ENCODE data around the gene MZT1. TPM values are rescaled to one million over a fixed set of nuclear protein-coding genes. Genes with fewer than 3 reads are reported as not detected.

MZT1 gene
- total and polyA plus RNA-seq, 2 experiments from 2014 or later: 22.9 to 31.1 TPM

- no peaks in the 10 kb centered on the region for H3K9me2 ChIP-seq (ENCODE audit: insufficient read depth)
- in situ Hi-C loops (cut with MboI): no loop called here
These were observed 10.7 kb downstream of the MZT1 start for GRCh38 chr13:72716776-72717175.

GRCh38 chr13:72700509-72700908 is 26.9 kb downstream of the MZT1 start:
- 100% methylated on average over 1 of the region's 1 CpG for WGBS, 2 experiments (ENCODE audit: low coverage in 1 of 2, low lambda C conversion rate in 2 of 2, missing lambda C conversion rate in 2 of 2)
- in situ Hi-C loops (cut with MboI): no loop called here

More at GRCh38 chr13:72716776-72717175, 10.7 kb downstream of the MZT1 start:
- Histone ChIP-seq H3F3A (ENCODE audit: insufficient read depth) (no peaks in the 10 kb centered on the region), H3K4me2 (ENCODE audit: unreplicated experiment) (no peak overlapping the region), H3K36me3 (ENCODE audit: low read depth) (peaks cover 20% of the 10 kb centered on the region; the same call in 1 of the 2 replicates), H2AFZ (no peak overlapping the region), H3K4me3 (no peak overlapping the region), H3K27me3 (replicated peaks; ENCODE audit: insufficient read depth) (no peaks in the 10 kb centered on the region), H3K4me1 (ENCODE audit: insufficient read depth) (no peaks in the 10 kb centered on the region), H3K9ac (no peak overlapping the region), H4K20me1 (ENCODE audit: insufficient read depth) (peaks cover 4% of the 10 kb centered on the region; the same call in 1 of the 2 replicates), H3K9me3 (ENCODE audit: low read depth) (no peaks in the 10 kb centered on the region), H3K27ac (no peak overlapping the region), H3K79me2 (ENCODE audit: insufficient read depth) (peaks cover 90% of the 10 kb centered on the region)
- DNase-seq: no peak
- no peak for TF ChIP-seq EZH2phosphoT487 (IDR thresholded peaks at IDR 0.05; ENCODE audit: insufficient read depth, low read depth)
- no peak for TF ChIP-seq EZH2 (IDR thresholded peaks at IDR 0.05; ENCODE audit: insufficient read depth, poor library complexity, severe bottlenecking)
- 63 to 64% methylated on average over 3 of the region's 3 CpGs for WGBS, 2 experiments (ENCODE audit: low coverage in 1 of 2, low lambda C conversion rate in 2 of 2, missing lambda C conversion rate in 2 of 2)

GRCh38 chr13:72698164-72698563 is 29.3 kb downstream of the MZT1 start:
- H3K27me3 ChIP-seq (replicated peaks; ENCODE audit: insufficient read depth): no peaks in the 10 kb centered on the region
- no peaks in the 10 kb centered on the region for H3K36me3 ChIP-seq (ENCODE audit: low read depth)
- H2AFZ ChIP-seq: no peak overlapping the region
- TF ChIP-seq EZH2 (IDR thresholded peaks at IDR 0.05; ENCODE audit: insufficient read depth, poor library complexity, severe bottlenecking): no peak
- no peak for TF ChIP-seq EZH2phosphoT487 (IDR thresholded peaks at IDR 0.05; ENCODE audit: insufficient read depth, low read depth)
- no peak overlapping the region for H3K4me2 ChIP-seq (ENCODE audit: unreplicated experiment)
- WGBS, 2 experiments (ENCODE audit: low coverage in 1 of 2, low lambda C conversion rate in 2 of 2, missing lambda C conversion rate in 2 of 2): 16 to 25% methylated on average over 2 of the region's 2 CpGs
- in situ Hi-C loops (cut with MboI): no loop called here
- H4K20me1 ChIP-seq (ENCODE audit: insufficient read depth): no peaks in the 10 kb centered on the region
- no peak overlapping the region for H3K4me3 ChIP-seq
- no peak overlapping the region for H3K27ac ChIP-seq
- no peaks in the 10 kb centered on the region for H3K79me2 ChIP-seq (ENCODE audit: insufficient read depth)
- H3F3A ChIP-seq (ENCODE audit: insufficient read depth): no peaks in the 10 kb centered on the region
- H3K9ac ChIP-seq: no peak overlapping the region
- no peaks in the 10 kb centered on the region for H3K9me3 ChIP-seq (ENCODE audit: low read depth)
- DNase-seq: peak; percentile 7
- no peaks in the 10 kb centered on the region for H3K4me1 ChIP-seq (ENCODE audit: insufficient read depth)
- H3K9me2 ChIP-seq (ENCODE audit: insufficient read depth): no peaks in the 10 kb centered on the region

More at GRCh38 chr13:72700509-72700908, 26.9 kb downstream of the MZT1 start:
- DNase-seq: no peak
- Histone ChIP-seq H3K27ac (no peak overlapping the region), H3K79me2 (ENCODE audit: insufficient read depth) (no peaks in the 10 kb centered on the region), H3K9me3 (ENCODE audit: low read depth) (no peaks in the 10 kb centered on the region), H3K9me2 (ENCODE audit: insufficient read depth) (no peaks in the 10 kb centered on the region), H3K36me3 (ENCODE audit: low read depth) (no peaks in the 10 kb centered on the region), H4K20me1 (ENCODE audit: insufficient read depth) (no peaks in the 10 kb centered on the region), H3K4me3 (no peak overlapping the region), H3K4me1 (ENCODE audit: insufficient read depth) (no peaks in the 10 kb centered on the region), H3K9ac (no peak overlapping the region), H3K4me2 (ENCODE audit: unreplicated experiment) (no peak overlapping the region), H2AFZ (no peak overlapping the region), H3F3A (ENCODE audit: insufficient read depth) (no peaks in the 10 kb centered on the region), H3K27me3 (replicated peaks; ENCODE audit: insufficient read depth) (no peaks in the 10 kb centered on the region)
- TF ChIP-seq EZH2phosphoT487 (IDR thresholded peaks at IDR 0.05; ENCODE audit: insufficient read depth, low read depth) (no peak), EZH2 (IDR thresholded peaks at IDR 0.05; ENCODE audit: insufficient read depth, poor library complexity, severe bottlenecking) (no peak)

GRCh38 chr13:72696579-72696978 is 30.9 kb downstream of the MZT1 start:
- no peaks in the 10 kb centered on the region for H3F3A ChIP-seq (ENCODE audit: insufficient read depth)
- no peak overlapping the region for H3K4me2 ChIP-seq (ENCODE audit: unreplicated experiment)
- no peak overlapping the region for H2AFZ ChIP-seq
- no peaks in the 10 kb centered on the region for H3K36me3 ChIP-seq (ENCODE audit: low read depth)
- no peak overlapping the region for H3K9ac ChIP-seq
- no peak overlapping the region for H3K27ac ChIP-seq
- no peak for TF ChIP-seq EZH2 (IDR thresholded peaks at IDR 0.05; ENCODE audit: insufficient read depth, poor library complexity, severe bottlenecking)
- no peak for TF ChIP-seq EZH2phosphoT487 (IDR thresholded peaks at IDR 0.05; ENCODE audit: insufficient read depth, low read depth)
- peak; percentile 31 for DNase-seq
- WGBS, 2 experiments (ENCODE audit: low coverage in 1 of 2, low lambda C conversion rate in 2 of 2, missing lambda C conversion rate in 2 of 2): 4 to 5% methylated on average over 1 of the region's 1 CpG
- H3K9me3 ChIP-seq (ENCODE audit: low read depth): no peaks in the 10 kb centered on the region
- no peaks in the 10 kb centered on the region for H3K4me1 ChIP-seq (ENCODE audit: insufficient read depth)
- H4K20me1 ChIP-seq (ENCODE audit: insufficient read depth): no peaks in the 10 kb centered on the region
- no peak overlapping the region for H3K4me3 ChIP-seq
- no peaks in the 10 kb centered on the region for H3K79me2 ChIP-seq (ENCODE audit: insufficient read depth)
- in situ Hi-C loops (cut with MboI): no loop called here
- no peaks in the 10 kb centered on the region for H3K27me3 ChIP-seq (replicated peaks; ENCODE audit: insufficient read depth)
- no peaks in the 10 kb centered on the region for H3K9me2 ChIP-seq (ENCODE audit: insufficient read depth)

DNA sequence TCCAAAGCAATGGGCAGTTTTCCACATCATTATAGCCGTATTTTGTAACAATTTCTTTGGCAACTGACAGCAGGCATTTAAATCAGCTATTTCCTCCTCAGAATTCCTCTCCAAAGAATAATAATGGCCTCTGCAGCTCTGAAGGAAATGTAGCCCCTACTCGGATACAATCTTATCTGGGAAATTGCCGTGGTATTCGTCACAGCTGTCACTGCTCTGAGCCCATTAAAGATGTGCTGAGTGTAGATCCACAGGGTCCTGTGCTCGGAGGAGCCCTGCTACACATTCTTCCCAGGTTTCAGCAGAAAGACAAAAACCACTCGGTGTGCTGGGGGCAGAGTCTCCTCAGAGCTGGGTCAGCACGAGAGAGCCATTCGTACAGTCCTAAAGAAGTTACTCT is 33.1 kb downstream of the MZT1 start:
- 28 to 30% methylated on average over 8 of the region's 8 CpGs for WGBS, 2 experiments (ENCODE audit: low coverage in 1 of 2, low lambda C conversion rate in 2 of 2, missing lambda C conversion rate in 2 of 2)

More for the DNA sequence above, 33.1 kb downstream of the MZT1 start:
- Histone ChIP-seq H3K79me2 (ENCODE audit: insufficient read depth) (no peaks in the 10 kb centered on the region), H3F3A (ENCODE audit: insufficient read depth) (no peaks in the 10 kb centered on the region), H3K9ac (no peak overlapping the region), H3K4me2 (ENCODE audit: unreplicated experiment) (no peak overlapping the region), H3K9me2 (ENCODE audit: insufficient read depth) (no peaks in the 10 kb centered on the region), H4K20me1 (ENCODE audit: insufficient read depth) (no peaks in the 10 kb centered on the region), H3K4me3 (no peak overlapping the region), H3K27ac (no peak overlapping the region), H2AFZ (no peak overlapping the region), H3K27me3 (replicated peaks; ENCODE audit: insufficient read depth) (no peaks in the 10 kb centered on the region), H3K9me3 (ENCODE audit: low read depth) (no peaks in the 10 kb centered on the region), H3K36me3 (ENCODE audit: low read depth) (no peaks in the 10 kb centered on the region), H3K4me1 (ENCODE audit: insufficient read depth) (no peaks in the 10 kb centered on the region)
- no peak for TF ChIP-seq EZH2phosphoT487 (IDR thresholded peaks at IDR 0.05; ENCODE audit: insufficient read depth, low read depth)
- no peak for TF ChIP-seq EZH2 (IDR thresholded peaks at IDR 0.05; ENCODE audit: insufficient read depth, poor library complexity, severe bottlenecking)
- in situ Hi-C loops (cut with MboI): no loop called here
- no peak for DNase-seq

All from GM23248 (cell line).